ENCODE data around the gene PPP6C.
A peak's percentile ranks its signal among the peaks of the same experiment; 100 is the strongest.
"Not testable (repeated sequence)": the region's sequence is repeated elsewhere in the genome, so short reads cannot be mapped to it uniquely, and the experiment has no call there.

PPP6C gene

DNA sequence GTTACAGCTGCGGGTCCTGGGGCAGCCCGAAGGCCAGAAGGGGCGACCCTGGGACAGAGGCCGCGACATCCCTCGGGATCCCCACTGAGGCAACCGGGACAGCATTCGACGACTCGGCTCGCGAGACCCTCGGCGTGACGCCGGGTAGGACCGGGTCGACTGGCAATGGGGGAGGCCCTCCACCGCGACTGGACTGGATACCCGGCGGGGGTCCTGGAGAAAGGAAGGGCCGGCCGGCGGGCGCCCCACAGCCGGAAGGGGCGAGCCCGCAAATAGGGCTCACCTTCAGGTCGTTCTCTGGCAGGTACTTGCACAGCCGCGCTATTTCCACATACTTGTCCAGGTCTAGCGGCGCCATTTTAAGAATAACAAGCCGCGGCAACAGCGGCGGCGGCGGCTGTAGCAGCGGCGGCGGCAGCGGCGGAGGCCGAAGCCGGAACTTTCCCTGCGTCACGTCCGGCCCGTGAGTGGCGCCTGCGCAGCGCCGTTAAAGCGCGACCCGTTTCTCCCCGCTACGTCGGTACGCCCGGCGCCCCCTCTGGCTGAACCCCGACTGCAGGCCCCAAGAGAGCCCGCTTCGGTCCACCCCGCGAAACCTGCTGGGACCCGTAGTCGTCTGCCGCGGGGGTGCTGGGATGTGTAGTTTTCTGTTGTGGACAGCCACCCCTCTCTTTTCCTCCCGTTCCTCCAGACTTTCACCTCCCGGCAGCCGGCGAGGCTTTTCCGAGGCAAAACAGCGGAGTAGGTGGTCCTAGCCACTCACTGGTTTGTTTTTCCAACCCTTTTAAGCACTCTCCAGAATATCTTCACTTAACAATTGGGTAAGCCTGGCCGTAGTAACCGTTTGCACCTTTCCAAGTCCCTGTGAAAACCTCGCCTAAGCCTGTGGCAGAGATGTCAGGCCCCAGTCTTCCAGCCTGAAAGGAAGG lies at the start of gene PPP6C:
PPP6C (minus strand) TSS at position 443 of the 929 bp plus-strand sequence; CDS start at position 358, 85 bp downstream.
- DNase-seq: peak; percentile 98 to 99
- TF ChIP-seq POLR2A (IDR thresholded peaks at IDR 0.05; ENCODE audit: low read length): peak; percentile 85
- no peak for TF ChIP-seq GATA1 (IDR thresholded peaks at IDR 0.05; ENCODE audit: low read depth, low read length)

DNA sequence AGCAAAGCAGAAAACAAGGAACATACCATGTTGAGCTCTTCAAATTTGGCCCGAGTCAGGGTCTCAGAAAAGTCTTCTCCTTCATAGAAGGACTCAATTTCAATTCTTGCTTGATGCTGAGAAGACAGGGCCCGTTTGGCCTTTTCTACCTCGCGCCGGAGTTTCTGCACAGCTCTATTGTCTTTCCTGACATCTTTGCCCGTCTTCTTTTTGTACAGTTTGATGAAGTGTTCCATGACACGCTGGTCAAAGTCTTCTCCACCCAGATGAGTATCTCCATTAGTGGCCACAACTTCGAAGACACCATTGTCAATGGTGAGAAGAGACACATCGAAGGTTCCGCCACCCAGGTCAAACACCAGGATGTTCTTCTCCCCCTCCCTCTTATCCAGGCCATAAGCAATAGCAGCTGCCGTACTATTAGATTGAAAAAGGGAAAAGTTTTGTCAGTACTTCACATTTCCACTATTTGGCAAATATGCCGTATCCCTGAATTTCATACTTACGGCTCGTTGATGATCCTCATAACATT lies 49.4 kb upstream of the PPP6C start:
- no peak for TF ChIP-seq POLR2A (IDR thresholded peaks at IDR 0.05; ENCODE audit: low read length)
- no peak for TF ChIP-seq GATA1 (IDR thresholded peaks at IDR 0.05; ENCODE audit: low read depth, low read length)
- no peak for DNase-seq

- TF ChIP-seq POLR2A (IDR thresholded peaks at IDR 0.05; ENCODE audit: low read length): no peak
- TF ChIP-seq GATA1 (IDR thresholded peaks at IDR 0.05; ENCODE audit: low read depth, low read length): no peak
- DNase-seq: peak in 1 of 2 experiments; percentile 15
These were observed 48.7 kb upstream of the PPP6C start for GRCh38 chr9:125238127-125238914.

GRCh38 chr9:125236520-125237159 lies 47.0 kb upstream of the PPP6C start:
- DNase-seq: peak in 1 of 2 experiments; percentile 30

- peak in 1 of 2 experiments; percentile 30 for DNase-seq
- TF ChIP-seq GATA1 (IDR thresholded peaks at IDR 0.05; ENCODE audit: low read depth, low read length) (no peak), POLR2A (IDR thresholded peaks at IDR 0.05; ENCODE audit: low read length) (no peak)
These were observed 46.4 kb upstream of the PPP6C start for GRCh38 chr9:125235804-125236519.

- DNase-seq: not testable (repeated sequence)
These were observed 44.5 kb upstream of the PPP6C start for GRCh38 chr9:125234099-125234498.

DNA sequence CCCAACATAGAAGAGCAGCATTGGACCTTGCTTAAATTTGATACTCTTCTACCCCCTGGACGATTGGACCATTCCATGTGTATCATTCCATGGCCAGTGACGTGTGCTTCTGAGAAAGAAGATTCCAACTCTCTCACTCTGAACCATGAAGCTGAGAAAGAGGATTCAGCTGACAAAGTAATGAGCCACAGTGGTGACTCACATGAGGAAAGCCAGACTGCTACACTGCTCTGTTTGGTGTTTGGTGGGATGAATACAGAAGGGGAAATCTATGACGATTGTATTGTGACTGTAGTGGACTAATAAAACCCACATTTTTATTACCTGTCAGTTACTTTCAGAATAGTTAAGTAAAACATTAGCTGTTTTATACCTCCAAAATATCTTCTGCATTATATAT lies 44.1 kb upstream of the PPP6C start:
- DNase-seq: no peak
- TF ChIP-seq GATA1 (IDR thresholded peaks at IDR 0.05; ENCODE audit: low read depth, low read length): no peak
- TF ChIP-seq POLR2A (IDR thresholded peaks at IDR 0.05; ENCODE audit: low read length): no peak

DNA sequence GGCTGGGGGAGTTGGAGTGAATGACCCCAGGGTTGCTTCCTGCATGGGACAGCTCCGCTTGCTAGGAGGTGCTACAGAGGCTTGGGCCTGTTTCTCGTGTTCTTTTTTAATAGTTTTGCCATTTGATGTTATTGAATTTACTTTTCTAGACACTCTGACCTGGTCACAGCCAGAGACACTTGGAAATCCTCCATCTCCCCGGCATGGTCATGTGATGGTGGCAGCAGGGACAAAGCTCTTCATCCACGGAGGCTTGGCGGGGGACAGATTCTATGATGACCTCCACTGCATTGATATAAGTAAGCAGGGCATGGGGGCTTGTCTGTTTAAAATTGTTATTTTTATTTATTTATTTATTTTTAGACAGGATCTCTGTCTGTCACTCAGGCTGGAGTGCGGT lies 38.2 kb upstream of the PPP6C start:
- DNase-seq: no peak
- TF ChIP-seq GATA1 (IDR thresholded peaks at IDR 0.05; ENCODE audit: low read depth, low read length) (no peak), POLR2A (IDR thresholded peaks at IDR 0.05; ENCODE audit: low read length) (no peak)

- DNase-seq: not testable (repeated sequence)
These were observed 35.3 kb upstream of the PPP6C start for GRCh38 chr9:125224858-125225257.

- TF ChIP-seq POLR2A (IDR thresholded peaks at IDR 0.05; ENCODE audit: low read length) (no peak), GATA1 (IDR thresholded peaks at IDR 0.05; ENCODE audit: low read depth, low read length) (no peak)
- DNase-seq: no peak
These were observed 29.0 kb upstream of the PPP6C start for GRCh38 chr9:125218621-125219020.

GRCh38 chr9:125214186-125214585 lies 24.6 kb upstream of the PPP6C start:
- no peak for TF ChIP-seq GATA1 (IDR thresholded peaks at IDR 0.05; ENCODE audit: low read depth, low read length)
- TF ChIP-seq POLR2A (IDR thresholded peaks at IDR 0.05; ENCODE audit: low read length): no peak
- DNase-seq: no peak

GRCh38 chr9:125204477-125204876 lies 14.9 kb upstream of the PPP6C start:
- no peak for TF ChIP-seq POLR2A (IDR thresholded peaks at IDR 0.05; ENCODE audit: low read length)
- no peak for TF ChIP-seq GATA1 (IDR thresholded peaks at IDR 0.05; ENCODE audit: low read depth, low read length)
- no peak for DNase-seq

- TF ChIP-seq POLR2A (IDR thresholded peaks at IDR 0.05; ENCODE audit: low read length): no peak
- TF ChIP-seq GATA1 (IDR thresholded peaks at IDR 0.05; ENCODE audit: low read depth, low read length): no peak
- DNase-seq: no peak
These were observed 13.4 kb upstream of the PPP6C start for GRCh38 chr9:125202846-125203618.

Data from erythroblast (primary cell).